ENCODE results near the gene ZNF431.

ZNF431 gene

GRCh38 chr19:21141787-21142464 is at the start of gene ZNF431:
Gene ZNF431 (plus strand): TSS chr19:21142040. CDS start chr19:21142184, 144 bp downstream.
- DNase-seq: peak; percentile 98

GRCh38 chr19:21092109-21092508 is 49.7 kb upstream of the ZNF431 start:
- DNase-seq: no peak

GRCh38 chr19:21094347-21095025 is 47.4 kb upstream of the ZNF431 start:
- no peak for DNase-seq

- DNase-seq: no peak
Measured at GRCh38 chr19:21098291-21098690, 43.5 kb upstream of the ZNF431 start.

- DNase-seq: no peak
Measured at GRCh38 chr19:21101521-21102242, 40.2 kb upstream of the ZNF431 start.

- DNase-seq: no peak
Measured at GRCh38 chr19:21109116-21109515, 32.7 kb upstream of the ZNF431 start.

- no peak for DNase-seq
Measured at GRCh38 chr19:21110183-21110582, 31.7 kb upstream of the ZNF431 start.

GRCh38 chr19:21115430-21115829 is 26.4 kb upstream of the ZNF431 start:
- peak; percentile 33 for DNase-seq

GRCh38 chr19:21117041-21117907 is 24.6 kb upstream of the ZNF431 start:
- no peak for DNase-seq

GRCh38 chr19:21126078-21126477 is 15.8 kb upstream of the ZNF431 start:
- no peak for DNase-seq

- DNase-seq: peak; percentile 45
Measured at GRCh38 chr19:21127001-21127400, 14.8 kb upstream of the ZNF431 start.

- DNase-seq: no peak
Measured at GRCh38 chr19:21127898-21128297, 13.9 kb upstream of the ZNF431 start.

GRCh38 chr19:21128901-21129698 is 12.7 kb upstream of the ZNF431 start:
- DNase-seq: peak; percentile 80

- DNase-seq: no peak
Measured at GRCh38 chr19:21130097-21130775, 11.6 kb upstream of the ZNF431 start.

GRCh38 chr19:21133633-21134032 is 8.2 kb upstream of the ZNF431 start:
- DNase-seq: no peak

GRCh38 chr19:21134934-21135366 is 6.9 kb upstream of the ZNF431 start:
- DNase-seq: no peak

GRCh38 chr19:21135433-21135832 is 6.4 kb upstream of the ZNF431 start:
- no peak for DNase-seq

- no peak for DNase-seq
Measured at GRCh38 chr19:21138130-21138529, 3.7 kb upstream of the ZNF431 start.

- peak; percentile 29 for DNase-seq
Measured at GRCh38 chr19:21141006-21141405, 834 bp upstream of the ZNF431 start.

- DNase-seq: no peak
Measured at GRCh38 chr19:21143428-21143827, 1.6 kb downstream of the ZNF431 start.

GRCh38 chr19:21143854-21144253 is 2.0 kb downstream of the ZNF431 start:
- no peak for DNase-seq

All from hematopoietic multipotent progenitor cell treated with erythropoietin and hydrocortisone succinate and interleukin-3 and kit ligand, for 8 days (in vitro differentiated cells).